HG02759 (cell line): ENCODE measurements around the gene HOMER2.
A peak's percentile ranks its signal among the peaks of the same experiment; 100 is the strongest.
"Not testable (repeated sequence)": the region's sequence is repeated elsewhere in the genome, so short reads cannot be mapped to it uniquely, and the experiment has no call there.

Experiments used
- ATAC-seq: cut with Tn5 transposase; IDR thresholded peaks from one replicate; pipeline ENCODE4 v1.9.1; 2021; ENCODE audit warnings: mild to moderate bottlenecking, moderate library complexity; ENCODE audit not compliant: unreplicated experiment

Gene HOMER2

DNA sequence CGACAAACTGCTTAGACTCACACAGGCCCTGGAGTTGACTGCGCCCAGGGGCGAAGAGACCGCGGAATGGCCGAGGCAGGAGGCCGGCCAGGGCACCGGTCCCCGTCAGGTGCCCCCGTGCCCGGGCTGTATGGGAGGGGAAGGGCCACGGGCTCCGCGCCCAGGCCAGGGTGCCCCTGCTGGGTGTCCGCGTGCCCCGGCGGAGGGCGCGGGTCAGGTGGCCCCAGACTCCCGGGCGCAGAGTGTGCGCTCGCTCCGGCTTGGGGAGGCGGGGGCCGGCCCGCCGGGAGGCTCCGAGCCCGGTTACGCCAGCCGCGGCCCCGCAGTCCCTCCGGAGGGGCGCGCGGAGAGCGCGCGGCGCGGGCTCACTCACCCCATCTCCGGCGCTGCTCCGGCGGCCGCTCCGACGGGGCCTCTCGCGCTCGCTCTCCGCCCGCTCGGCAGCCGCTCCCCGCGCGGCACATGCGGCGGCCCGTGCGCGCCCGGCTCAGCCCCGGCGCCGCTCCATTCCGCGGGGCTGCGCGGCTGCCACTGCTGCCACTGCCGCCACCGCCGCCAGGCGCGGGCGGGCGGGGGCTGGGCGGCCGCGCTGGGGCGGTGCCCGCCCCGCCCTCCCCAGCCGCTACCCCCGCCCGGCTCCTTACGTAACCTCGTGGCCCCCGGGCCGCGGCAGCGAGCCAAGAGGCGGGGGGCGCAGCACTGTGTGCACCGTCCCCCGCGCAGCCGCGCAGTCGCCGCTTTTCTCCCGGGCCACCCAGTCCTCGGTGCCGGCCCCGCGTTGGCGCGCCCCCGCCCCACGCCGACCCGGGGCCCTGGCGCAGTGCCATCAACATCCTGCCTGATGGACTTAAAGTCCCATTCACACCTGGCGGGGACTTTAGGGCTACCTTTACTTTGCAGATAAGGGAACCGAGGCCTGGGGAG lies at the start of gene HOMER2:
Gene HOMER2 (minus strand): TSS at position 563 of the 924 bp plus-strand sequence. CDS start 185 bp downstream, at position 378.
- ATAC-seq, result peak; percentile 55

DNA sequence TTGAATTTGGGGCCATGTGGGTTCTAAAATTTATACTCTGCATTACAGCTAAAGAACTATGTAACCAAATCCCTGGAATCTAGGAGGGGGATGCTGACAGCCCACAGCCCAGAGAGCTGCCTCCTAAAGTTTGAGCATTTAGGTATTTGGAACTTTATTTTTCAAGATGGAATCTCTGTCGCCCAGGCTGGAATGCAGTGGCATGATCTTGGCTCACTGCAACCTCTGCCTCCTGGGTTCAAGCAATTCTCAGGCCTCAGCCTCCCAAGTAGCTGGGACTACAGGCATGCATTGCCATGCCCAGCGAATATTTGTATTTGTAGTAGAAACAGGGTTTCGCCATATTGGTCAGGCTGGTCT lies 48.1 kb upstream of the HOMER2 start:
- not testable (repeated sequence) for ATAC-seq

DNA sequence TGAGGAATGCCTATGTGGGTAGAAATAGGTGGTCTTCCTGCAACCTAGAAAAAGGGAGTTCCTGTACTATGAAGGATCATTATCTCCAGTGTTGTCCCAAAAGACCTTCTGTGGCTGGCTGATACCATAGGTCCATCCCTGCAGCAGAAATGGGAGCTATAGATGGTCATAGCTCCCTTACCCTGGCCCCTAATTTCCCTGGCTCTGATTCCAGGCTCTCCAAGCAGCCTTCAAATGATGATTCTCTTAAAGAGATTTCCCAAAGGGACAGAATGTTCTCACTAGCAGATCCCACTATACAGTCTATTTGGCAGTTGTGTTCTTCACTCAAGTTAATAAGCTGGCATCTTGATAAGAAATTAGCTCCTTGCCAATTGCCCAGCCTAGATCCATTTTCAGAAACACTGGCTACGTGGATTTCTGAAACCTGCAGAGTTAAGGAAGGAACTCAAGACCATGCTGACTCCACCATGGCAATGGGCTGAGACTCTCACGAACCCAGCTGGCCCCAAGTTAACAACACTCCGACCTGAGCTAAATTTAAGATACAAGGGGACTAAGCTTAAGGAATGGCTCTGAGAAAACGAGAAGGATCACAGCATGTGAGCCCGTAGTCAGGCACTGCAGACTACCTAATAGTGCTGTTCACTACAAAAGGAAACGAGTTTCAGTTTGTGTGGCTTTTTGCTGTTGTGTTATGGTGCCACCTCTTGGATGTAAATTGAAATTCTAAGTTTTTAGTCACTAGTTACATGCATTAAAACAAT lies 47.6 kb upstream of the HOMER2 start:
- peak; percentile 73 for ATAC-seq

DNA sequence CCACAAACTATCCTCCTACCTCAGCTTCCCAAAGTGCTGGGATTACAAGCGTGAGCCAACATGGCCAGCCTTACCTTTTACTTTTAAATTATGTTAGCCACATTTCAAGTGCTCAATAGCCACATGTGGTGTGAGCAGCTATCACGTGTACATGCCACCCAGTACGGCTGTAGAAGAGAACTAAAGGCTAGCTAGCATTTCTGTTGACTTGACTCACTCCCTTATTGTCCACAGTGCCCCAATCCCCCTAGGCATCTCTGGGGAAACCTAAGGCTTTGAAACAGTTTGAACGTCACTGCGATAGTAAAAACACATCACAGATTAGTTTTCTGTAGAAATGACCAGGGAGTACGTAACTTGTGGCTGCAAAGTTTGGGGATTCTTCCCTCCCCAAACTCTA lies 46.9 kb upstream of the HOMER2 start:
- no peak for ATAC-seq

DNA sequence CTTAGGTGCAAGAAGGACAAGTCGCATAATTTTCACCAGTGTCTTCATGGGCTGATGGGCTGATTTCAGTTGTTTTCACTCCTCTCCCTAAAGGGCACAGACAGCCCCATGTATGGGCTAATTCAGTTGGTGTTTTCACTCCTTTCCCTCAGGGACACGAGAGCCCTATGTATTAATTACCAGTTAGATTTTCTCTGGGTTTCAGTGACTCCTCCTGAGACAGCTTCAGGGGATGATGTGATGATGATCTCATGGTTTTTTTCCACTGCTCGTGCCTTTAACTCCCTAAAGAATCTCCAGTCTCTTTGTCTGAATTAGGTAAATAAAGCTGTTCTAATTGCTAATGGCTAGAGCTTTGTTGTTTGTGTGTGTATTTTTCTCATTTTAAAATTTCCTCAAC lies 43.4 kb upstream of the HOMER2 start:
- no peak for ATAC-seq

DNA sequence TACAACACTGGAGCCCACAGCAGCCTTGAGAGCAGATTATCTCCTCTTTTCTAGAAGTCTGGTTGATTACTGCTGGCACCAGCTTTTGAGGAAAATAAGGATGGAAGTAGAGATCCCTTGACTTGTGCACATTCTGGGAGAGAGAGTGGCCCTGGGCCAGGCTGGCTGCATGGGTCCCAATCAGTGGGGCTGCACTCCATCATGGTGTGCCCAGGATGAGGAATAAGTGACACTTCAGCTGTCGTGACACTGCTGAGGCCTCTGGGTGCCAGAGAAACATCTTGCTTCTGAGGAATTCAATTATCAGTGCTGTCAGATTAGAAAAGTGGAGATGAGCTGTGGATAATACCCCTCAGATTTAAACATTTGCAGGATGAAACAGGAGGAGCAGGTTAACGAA lies 42.6 kb upstream of the HOMER2 start:
- ATAC-seq, result no peak

DNA sequence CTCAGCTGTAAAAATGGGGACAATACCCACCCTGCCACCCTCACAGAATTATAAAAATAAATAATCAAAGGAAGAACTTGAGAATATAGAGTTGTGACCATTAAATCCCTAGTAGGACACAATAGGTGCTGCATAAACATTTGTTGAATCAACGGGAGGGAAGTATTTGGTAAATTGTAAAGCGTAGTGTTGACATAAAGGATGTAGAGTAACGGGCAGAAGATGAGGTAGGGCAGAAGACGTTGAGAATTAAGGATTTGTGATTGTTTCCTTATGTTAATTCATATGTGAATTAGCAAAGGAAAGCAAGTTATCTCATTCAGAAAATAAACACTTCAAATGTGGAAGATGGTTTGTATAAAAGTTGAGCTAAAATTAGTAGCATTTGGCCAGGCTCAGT lies 40.6 kb upstream of the HOMER2 start:
- no peak for ATAC-seq

DNA sequence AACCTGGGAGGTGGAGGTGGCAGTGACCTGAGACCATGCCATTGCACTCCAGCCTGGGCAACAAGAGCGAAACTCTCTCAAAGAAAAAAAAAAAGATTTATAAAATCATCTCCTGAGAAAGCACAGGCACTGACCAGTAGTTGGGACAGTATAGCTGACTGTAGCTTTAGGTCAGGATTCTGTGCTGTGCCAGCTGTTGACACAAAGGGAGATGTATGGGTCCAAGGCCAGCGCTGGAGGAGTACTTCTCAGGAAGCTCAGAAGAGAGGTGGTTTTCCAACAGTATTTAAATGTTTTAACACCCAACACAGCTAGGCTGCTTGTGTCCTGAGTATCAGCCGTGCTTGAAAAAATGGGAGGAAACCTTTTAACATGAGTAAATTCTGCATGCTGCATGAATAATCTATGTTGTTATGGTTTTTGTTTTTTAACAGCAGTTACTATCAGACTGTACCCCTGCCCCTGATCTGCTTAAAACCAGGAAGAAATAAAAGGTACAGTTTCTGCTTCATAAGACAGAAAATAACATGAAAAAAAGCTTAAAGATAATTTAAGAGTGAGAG lies 40.0 kb upstream of the HOMER2 start:
- ATAC-seq, result no peak

DNA sequence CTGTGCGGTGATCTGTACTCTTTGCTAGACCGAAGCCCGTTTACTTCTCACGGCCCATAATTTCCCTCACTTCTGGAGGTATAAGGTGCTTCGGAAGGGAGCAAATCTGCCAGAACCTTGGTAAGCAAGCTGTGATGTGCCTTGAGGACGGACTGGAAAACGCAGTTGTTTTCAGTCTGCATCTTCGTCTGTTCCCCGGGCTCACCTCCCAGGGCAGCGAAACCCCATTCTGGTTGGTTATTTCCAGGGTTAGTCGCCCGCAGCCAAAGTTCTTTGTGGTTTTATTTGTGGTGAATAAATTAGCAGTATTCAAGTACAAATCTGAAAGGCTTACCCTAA lies 33.9 kb upstream of the HOMER2 start:
- peak; percentile 24 for ATAC-seq

DNA sequence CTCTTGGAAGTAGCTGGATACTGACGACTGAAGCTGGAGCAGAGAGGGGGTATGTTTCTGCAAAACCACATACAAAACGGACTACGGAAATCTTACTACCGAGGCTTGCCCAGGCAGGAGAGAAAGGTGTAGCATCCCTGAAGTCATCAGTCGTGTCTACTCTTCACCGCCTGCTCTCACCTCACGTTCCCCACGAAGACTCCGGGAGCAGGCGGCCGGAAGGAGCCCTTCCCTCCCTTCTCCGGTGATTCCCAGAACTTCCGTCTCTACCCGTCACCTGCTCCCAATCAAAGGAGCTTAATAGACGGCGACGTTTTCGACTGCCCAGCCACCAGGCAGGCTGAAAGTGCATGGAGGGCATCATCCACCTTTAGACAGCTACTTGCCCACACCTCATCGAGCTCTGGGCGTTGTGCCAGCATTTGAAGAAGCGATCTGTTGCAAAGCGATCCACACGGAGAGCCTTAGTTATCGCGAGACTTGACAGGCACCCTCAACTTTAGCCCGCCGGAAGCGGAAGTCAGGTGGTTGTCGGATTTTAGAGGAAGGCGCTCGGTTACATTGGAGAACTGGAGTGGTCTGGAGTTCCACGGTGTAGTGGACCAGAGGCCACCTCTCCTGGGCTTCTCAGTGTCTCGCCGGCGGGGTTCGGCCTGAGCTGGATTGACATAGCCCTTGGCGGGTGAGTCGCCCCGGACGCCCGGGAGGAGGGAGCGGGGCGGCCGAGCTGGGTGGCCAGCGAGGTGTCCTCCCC lies 33.3 kb upstream of the HOMER2 start, which contains the start of gene RAMAC:
Gene RAMAC (plus strand): TSS at position 523 of the 754 bp plus-strand sequence. CDS start 2,809 bp downstream, outside the sequence.
- ATAC-seq, result peak; percentile 95

DNA sequence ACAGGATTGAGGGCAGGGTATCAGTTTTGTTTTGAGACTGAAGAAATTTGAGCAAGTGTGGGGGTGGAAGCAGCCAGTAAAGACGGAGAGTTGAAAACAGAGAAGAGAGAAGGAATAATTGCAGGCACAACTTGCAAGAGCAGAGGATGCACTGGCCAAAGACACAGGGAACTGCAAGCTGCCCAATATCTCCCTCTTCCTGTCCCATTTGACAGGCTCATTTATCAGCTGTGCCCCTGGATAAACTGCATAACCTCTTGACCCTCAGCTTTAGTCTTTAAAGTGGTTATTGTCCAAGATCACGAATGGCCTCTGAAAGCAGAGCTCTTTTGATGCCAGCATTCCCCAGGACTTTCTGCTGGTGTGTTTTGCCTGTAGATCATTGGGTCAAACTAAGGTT lies 28.5 kb upstream of the HOMER2 start:
- no peak for ATAC-seq

DNA sequence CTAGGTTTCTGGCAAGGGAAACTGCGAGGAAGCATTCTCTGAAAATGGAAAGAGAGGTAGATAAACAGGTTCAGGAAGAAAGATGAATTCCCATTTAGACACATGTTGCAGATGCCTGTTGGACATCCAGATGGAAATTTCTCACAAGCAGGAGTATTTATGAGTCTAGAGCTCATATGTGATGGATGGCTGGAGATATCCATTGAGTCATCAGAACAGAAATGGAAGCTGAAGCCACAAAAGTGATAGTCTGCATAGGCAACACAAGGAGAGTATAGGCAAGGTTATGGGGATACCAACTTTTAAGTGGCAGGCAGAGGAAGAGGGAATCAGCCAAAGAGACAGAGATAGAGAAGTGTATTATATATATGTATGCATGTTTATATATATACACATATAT lies 27.2 kb upstream of the HOMER2 start:
- no peak for ATAC-seq

DNA sequence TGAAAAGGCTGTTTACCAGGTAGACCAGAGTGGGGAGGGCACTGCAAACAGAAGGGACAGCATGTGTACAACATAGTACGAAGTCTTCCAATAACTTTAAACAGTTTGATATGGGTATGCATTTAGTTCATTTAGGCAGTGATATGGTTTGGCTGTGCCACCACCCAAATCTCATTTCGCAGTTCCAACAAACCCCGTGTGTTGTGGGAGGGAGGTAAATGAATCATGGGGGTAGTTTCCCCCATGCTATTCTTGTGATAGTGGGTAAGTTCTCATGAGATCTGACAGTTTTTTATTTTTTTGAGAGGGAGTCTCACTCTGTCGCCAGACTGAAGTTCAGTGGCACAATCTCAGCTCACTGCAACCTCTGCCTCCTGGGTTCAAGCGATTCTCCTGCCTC lies 25.9 kb upstream of the HOMER2 start:
- no peak for ATAC-seq

DNA sequence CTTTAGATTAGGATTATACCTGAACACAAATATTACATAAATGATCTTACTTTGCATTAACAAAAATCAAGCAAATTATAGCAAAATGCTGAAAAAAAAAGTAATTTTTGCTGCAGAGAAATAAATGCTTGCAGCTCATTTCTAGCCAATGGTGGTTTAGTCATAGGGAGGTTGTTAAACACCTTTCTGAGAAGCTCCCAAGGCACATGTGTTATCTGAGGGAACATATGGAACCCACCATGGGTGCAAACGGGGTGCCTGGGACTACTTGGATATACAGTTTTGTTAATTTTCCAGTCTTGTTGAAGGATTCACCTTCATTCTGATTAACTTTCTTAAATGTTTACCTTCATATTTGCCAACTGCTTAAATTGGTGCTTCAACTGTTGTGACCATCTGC lies 24.6 kb upstream of the HOMER2 start:
- no peak for ATAC-seq

DNA sequence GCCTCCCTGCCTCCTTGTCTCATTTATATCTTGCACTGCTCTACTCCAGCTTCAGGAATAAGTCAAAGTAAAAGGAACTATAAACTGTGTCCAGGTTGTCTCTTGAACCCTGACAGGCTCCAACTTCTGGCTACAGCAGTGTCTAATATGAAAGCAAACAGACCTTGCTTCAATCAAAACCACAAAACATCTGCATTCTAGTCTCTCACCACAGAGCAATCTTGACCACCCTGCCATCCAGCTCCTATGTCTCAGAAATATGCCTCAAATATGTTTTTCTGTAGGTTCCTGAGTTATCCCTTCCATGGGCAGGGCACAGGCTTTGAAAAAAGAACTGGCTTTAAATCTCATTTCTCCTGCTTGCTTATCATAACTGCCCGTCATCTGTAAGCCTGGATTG lies 20.5 kb upstream of the HOMER2 start:
- no peak for ATAC-seq

DNA sequence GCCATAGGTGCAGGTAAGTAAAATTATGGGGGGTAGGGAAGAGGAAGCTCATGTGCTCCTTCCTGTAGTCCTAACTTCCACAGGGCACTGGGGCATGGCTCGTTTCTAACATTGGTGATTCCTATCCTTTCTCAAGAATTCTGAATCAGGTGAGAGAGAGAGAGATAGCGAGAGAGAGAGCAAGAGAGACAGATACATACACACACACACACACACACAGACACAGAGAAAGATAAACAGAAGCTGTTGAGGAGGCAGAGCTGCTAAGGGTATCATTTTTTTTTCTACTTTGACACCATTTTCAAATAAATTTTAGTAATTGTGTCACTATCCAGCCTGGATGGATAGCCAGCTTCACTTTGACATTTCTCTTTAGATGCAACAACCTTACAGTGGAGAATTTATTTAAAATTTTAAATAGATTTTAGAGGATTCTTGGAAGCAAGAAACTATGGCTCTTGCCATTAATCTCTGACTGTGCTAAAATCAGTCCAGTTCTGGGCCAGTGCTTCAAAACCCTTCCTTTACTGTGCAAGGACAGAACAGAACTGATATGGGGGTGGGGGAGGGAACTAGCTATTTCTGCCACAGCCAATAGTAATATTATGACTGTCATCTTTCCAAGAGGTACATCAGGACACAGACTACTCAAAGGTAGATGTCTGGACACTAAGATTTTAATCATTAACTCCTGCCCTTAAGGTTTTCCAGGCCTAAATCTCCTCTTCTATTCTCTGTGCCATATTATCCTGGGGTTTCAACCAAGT lies 18.9 kb upstream of the HOMER2 start:
- ATAC-seq, result no peak

DNA sequence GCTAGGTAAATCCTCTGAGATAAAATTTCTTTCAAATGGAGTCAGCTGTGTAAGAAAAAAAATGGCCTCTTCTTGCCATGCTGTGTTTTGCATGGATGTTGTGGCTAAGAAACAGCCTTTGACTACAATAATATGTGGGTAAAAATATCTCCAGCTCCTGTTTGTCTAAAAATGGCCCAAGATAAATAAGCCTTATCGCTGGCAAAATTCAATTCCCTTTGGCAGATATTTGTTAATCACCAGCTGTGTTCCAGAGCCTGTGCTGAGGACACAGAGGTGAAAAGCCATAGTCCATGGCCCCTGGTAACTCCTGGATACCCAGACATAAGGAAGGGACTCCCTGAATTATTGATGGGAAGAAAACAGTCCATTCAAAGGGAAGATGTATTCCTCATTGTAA lies 18.2 kb upstream of the HOMER2 start:
- no peak for ATAC-seq

DNA sequence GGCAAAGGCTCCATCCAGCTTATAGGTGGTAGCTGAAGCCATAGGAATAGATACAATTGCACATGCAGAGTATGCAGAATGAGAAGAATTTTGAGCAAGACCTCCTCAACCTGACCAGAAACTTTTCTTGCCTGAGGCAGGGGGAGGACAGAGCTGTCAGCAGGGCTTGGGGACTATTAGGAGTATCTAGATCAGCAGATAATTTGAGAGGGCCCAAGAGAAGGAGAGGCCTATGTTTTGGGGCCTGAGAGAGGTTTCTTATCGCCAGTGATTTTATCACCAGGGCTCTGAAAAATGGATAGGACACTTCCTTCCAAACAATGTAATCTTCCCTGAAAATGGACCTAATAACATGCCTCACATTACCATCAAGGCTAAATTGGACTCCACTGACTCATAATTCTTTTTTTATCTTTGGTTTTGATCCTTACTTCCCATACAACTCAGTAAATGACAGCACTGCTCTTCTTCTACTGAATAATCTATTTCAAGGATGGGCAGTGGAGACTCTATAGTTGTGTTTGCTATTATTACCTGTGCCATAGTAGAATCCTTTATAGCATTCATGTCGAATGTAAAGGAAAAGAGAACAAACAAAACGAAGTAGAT lies 17.7 kb upstream of the HOMER2 start:
- ATAC-seq, result no peak

DNA sequence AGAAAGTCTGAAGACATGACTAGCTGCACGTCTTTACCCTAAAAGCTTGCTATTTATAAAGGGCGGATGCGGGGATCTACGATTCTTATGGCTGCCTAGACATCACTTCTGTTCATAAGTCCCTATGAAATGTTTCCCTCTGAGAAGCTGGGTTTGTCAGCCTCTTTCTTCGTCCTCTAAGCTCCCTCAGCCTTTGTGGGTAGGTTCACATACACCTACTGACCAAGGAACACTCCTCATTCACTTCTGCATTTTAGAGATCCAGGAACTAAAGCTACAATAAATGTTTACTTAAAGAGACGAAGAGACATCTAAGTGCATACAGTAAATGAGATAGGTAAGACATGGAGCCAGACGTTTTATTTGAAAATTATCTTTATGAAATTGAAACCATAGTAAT lies 16.8 kb upstream of the HOMER2 start:
- ATAC-seq, result no peak

DNA sequence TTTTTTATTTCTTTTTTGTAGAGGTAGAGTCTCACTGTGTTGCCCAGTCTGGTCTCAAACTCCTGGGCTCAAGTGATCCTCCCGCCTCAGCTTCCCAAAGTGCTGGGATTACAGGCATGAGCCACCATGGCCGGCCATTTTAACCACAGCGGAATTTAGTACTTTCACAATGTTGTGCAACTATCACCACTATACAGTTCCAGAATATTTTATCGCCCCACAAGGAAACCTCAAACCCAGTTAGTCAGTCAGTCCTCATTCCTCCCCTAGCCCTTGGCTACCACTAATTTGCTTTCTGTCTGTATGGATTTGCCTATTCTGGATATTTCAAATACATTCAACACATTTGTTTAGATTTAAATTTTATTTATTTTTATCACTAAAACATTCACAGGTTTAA lies 15.5 kb upstream of the HOMER2 start:
- ATAC-seq, result no peak
